GM19438 (cell line): ENCODE measurements around the gene LSM2.
"Not testable (repeated sequence)": the region's sequence is repeated elsewhere in the genome, so short reads cannot be mapped to it uniquely, and the experiment has no call there.

ENCODE experiments used
- ATAC-seq: cut with Tn5 transposase; IDR thresholded peaks from one replicate; pipeline ENCODE4 v1.9.1; 2021; ENCODE audit warnings: low read depth; ENCODE audit not compliant: unreplicated experiment

Gene LSM2

GRCh38 chr6:31799781-31800180, 7.0 kb downstream of the LSM2 start:
- ATAC-seq = no peak

GRCh38 chr6:31797588-31797987, 9.2 kb downstream of the LSM2 start:
- no peak for ATAC-seq

GRCh38 chr6:31796993-31797385, 9.8 kb downstream of the LSM2 start:
- ATAC-seq = no peak

- peak; percentile 75 for ATAC-seq
Observed at GRCh38 chr6:31795616-31796298, 11.0 kb downstream of the LSM2 start, which contains the start of gene VARS1. VARS1 (minus strand) TSS chr6:31795752; CDS start chr6:31795217, 535 bp downstream.

- ATAC-seq = peak; percentile 15
Observed at GRCh38 chr6:31794866-31795615, 11.7 kb downstream of the LSM2 start.

GRCh38 chr6:31794294-31794865, 12.4 kb downstream of the LSM2 start:
- no peak for ATAC-seq

GRCh38 chr6:31793927-31794245, 12.9 kb downstream of the LSM2 start:
- ATAC-seq = not testable (repeated sequence)

- ATAC-seq = no peak
Observed at GRCh38 chr6:31792761-31793171, 14.0 kb downstream of the LSM2 start.

GRCh38 chr6:31792090-31792374, 14.7 kb downstream of the LSM2 start:
- no peak for ATAC-seq

GRCh38 chr6:31791324-31792089, 15.3 kb downstream of the LSM2 start:
- no peak for ATAC-seq

- no peak for ATAC-seq
Observed at GRCh38 chr6:31785475-31785874, 21.3 kb downstream of the LSM2 start.

GRCh38 chr6:31784098-31784925, 22.5 kb downstream of the LSM2 start:
- ATAC-seq = no peak

- ATAC-seq = no peak
Observed at GRCh38 chr6:31782126-31782855, 24.5 kb downstream of the LSM2 start.

GRCh38 chr6:31781244-31782125, 25.3 kb downstream of the LSM2 start:
- ATAC-seq = no peak

GRCh38 chr6:31780507-31781243, 26.1 kb downstream of the LSM2 start:
- ATAC-seq = no peak

GRCh38 chr6:31779908-31780307, 26.9 kb downstream of the LSM2 start:
- ATAC-seq = no peak

- no peak for ATAC-seq
Observed at GRCh38 chr6:31778999-31779885, 27.5 kb downstream of the LSM2 start.
